ENCODE data around the gene FSCN2.

The FSCN2 gene

DNA sequence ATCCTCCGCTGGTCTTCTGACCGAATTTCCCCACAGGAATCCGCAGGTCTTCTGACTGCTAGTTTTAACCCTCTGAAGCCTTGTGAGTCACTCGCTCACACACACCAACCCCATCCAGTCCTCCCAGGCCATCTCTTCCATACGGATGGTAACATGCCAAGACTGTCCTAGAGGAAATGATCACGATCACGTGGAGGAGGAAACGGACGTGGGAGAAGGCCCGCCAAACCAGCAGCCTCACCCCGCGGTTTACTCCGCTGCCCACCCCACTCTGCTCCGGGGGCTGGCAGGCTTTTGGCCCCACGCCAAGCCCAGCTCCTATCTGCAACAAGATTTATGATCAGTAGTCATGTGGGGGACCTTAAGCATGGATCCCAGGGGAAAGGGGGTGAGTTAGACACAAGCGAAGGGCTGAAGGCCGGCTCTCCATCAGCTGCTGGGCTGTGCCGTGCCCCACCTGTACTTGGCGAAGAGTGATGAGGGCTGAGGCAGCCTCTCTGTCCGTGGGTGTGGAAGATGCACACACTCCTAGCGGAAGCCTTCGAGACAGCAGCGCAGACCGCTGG is 25.5 kb downstream of the FSCN2 start:
- FAIRE-seq (no peak), DNase-seq (ENCODE audit: low spot score) (peak; percentile 81)

- no peak for FAIRE-seq
- no peak for DNase-seq (ENCODE audit: low spot score)
Measured at GRCh38 chr17:81556175-81556691, 28.1 kb downstream of the FSCN2 start.

DNA sequence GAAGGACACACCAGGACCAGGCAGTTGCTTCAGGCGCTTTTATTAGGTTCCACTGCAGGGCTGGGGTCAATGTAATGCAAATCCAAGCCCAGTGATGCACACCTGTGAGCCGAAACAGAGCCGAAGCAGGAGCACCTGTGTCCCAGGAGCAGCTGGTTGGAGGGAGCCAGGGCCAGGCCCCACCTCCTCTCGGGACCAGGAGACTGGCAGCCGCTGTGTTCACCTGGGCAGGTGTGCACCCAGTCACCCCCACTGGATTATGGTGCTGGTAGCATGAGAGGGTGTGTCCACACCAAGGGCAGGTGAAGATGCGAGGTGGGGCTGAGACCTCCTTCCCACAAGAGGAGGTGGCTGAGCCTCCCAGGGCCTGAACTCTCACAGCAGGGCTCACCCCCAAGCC is 28.7 kb downstream of the FSCN2 start:
- FAIRE-seq: no peak
- DNase-seq (ENCODE audit: low spot score): no peak

DNA sequence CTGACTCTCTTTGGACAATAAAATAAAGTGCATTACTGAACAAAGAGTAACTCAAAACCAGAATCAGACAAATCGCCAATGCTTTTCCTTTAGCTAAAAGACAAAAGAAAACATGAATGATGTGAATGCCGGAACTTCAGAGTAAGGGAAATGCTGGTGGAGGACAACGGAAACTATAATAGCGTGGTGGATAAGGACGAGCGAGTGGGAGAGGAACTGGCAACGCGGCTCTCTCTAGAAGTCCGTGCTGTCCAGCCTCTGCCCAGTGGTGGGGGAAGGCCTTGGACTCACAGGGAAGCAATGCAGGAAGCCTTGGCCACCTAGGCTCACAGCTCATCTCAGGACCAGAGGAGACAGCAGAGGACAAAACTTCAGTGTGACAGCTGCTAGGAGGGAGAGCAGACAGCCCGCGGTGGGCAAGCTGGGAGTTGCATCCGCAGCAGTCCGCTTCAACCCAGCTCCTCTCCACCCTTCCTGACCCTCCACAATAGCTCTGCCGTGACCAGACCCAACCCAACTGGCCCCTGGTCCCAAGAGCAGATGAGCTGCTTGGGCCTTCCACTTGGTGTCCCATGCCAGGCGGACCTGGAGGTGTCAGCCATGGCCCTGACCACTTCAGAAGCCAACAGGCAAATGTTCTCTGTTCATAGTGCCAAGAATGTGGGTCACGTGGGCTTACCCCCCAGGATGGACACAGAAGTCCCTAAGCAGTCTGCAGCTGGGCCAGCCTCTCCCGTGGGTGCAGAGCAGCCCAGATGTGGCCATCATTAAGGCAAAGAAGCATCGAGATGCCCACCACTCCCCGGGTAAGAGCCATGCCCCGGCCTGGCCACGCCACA is 29.3 kb downstream of the FSCN2 start:
- no peak for FAIRE-seq
- no peak for DNase-seq (ENCODE audit: low spot score)

GRCh38 chr17:81558115-81558468 is 29.9 kb downstream of the FSCN2 start:
- DNase-seq (ENCODE audit: low spot score) (no peak), FAIRE-seq (no peak)

DNA sequence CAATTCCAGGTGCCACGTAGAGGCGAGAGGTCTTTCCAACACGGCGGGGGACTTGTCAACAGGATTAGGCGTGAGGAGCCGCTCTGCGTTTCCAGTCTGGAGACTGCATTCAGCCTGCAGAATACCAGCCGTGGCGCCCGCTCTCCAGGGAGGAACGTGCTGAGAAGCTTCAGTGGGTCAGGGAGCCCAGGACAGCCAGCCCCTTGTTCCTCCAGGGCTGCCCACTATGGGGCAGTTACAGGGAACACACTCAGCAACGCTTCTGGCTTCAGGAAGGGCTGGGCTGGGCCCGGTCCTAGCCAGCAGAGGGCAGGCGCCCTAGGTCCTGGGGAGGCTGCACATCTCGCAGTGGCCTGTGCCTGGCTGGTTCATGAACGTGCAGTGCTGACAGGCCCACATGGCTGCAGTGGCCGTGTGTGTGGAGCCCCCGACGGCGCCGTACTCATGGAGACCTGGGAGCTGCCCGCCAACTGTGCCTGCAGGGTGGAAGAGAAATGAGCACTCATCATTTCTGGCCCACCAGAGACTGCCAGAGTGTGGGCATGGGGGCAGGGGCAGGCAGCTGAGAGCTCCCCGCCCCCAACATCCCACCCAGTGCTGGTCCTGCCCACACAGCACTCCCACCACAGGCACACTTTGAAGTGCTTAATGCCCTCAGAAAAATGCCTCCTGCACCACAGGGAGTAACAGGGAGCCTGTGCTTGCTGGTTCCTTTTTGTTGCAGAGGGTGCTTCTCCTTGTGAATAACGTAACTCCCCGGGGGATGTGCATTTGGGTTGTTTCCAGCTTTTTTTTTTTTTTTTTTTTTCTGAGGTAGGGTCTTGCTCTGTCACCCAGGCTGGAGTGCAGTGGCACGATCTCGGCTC is 31.0 kb downstream of the FSCN2 start:
- no peak for DNase-seq (ENCODE audit: low spot score)
- no peak for FAIRE-seq

DNA sequence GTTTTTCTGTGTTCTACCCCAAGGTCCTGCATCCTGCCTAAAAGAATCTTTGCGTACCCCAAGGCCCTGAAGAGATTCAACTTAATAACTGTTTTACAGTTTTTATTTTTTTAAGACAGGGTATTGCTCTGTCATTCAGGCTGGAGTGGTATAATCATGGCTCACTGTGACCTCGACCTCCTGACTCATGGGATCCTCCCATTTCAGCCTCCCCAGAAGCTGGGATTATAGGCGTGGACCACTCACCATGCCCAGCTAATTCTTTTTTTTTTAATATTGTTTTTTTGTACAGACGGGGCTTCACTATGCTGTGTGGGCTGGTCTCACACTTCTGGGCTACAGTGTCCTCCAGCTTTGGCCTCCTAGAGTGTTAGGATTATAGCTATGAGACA is 33.3 kb downstream of the FSCN2 start:
- FAIRE-seq (no peak), DNase-seq (ENCODE audit: low spot score) (no peak)

DNA sequence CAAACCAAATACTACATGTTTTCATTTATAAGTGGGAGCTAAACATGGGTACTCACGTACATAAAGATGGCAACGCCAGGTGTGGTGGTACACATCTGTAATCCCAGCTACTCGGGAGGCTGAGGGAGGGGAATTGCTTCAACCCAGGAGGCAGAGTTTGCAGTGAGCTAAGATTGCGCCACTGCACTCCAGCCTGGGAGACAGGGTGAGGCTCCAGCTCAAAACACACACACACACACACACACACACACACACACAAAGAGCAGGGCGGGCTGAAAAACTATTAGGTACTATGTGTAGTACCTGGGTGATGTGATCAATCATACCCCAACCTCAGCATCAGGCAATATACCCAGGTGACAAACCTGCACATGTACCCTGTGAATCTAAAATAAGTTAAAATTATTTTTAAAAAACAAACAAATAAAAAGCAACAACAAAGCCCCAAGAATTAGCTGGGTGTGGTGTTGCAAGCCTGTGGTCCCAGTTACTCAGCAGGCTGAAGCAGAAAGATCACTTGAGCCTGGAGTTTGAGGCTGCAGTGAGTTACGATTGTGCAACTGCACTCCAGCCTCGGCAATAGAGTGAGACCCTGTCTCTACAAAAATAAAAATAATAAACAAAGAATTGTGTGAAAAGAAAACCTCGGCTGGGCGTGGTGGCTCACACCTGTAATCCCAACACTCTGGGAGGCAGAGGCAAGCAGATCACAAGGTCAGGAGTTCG is 35.8 kb downstream of the FSCN2 start:
- FAIRE-seq (peak; percentile 30), DNase-seq (ENCODE audit: low spot score) (no peak)

- DNase-seq (ENCODE audit: low spot score): no peak
- FAIRE-seq: no peak
Measured at GRCh38 chr17:81564778-81565177, 36.6 kb downstream of the FSCN2 start.

- no peak for DNase-seq (ENCODE audit: low spot score)
- no peak for FAIRE-seq
Measured at GRCh38 chr17:81565231-81565630, 37.1 kb downstream of the FSCN2 start.

- peak; percentile 91 for DNase-seq (ENCODE audit: low spot score)
- FAIRE-seq: no peak
Measured at GRCh38 chr17:81566461-81567126, 38.4 kb downstream of the FSCN2 start.

GRCh38 chr17:81567191-81567590 is 39.0 kb downstream of the FSCN2 start:
- no peak for FAIRE-seq
- DNase-seq (ENCODE audit: low spot score): no peak

GRCh38 chr17:81568416-81568815 is 40.2 kb downstream of the FSCN2 start:
- DNase-seq (ENCODE audit: low spot score) (no peak), FAIRE-seq (no peak)

GRCh38 chr17:81569986-81570514 is 41.9 kb downstream of the FSCN2 start:
- DNase-seq (ENCODE audit: low spot score): no peak
- FAIRE-seq: no peak

DNA sequence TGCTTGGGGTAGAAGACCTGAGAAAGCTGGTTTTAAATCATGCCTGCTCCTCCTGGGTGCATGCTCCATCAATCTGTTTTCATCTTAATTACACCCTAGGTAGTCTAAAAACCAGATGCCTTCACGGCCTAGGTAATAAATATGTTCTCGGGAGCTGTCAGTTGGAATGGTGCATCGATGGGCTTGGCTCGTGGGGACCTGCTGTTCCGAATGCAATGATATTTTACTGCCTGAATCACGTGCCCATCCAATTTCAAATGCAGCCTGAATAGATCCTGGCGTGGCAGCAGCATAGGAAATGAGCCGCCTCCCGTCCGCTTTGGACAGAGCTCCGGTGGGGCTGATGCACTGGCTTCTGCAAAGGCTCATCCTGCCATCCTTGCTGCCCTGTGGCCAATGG is 42.8 kb downstream of the FSCN2 start:
- DNase-seq (ENCODE audit: low spot score) (no peak), FAIRE-seq (no peak)

DNA sequence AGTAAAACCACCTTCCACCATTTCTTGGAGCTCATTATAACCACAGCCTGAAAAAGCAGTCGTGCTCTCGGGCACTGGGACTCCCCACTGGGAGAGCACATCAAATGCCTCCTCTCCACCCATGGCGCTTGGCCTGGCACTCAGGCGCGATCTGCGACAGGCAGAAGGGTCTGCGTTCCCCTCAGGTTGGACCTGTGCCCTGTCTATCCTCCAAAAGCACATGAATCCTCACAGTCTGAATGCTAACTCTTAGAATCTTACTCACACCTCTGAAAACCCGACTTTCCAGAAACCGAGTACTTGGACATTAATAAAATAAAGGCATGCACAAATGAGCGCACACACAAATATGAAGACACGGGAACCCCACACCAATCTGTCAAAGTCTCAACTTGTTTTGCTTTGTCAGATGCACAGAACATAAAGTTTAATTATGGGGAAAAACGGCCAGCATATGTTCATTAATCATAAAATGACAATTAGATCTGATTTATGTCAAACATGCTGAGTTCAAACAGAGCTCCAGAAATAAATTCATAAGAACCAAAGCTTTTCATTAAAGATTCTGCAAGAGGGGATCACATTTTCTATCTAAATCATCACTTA is 44.5 kb downstream of the FSCN2 start:
- FAIRE-seq (no peak), DNase-seq (ENCODE audit: low spot score) (no peak)

- FAIRE-seq: peak; percentile 32
Measured at GRCh38 chr17:81573794-81574642, 45.8 kb downstream of the FSCN2 start.

DNA sequence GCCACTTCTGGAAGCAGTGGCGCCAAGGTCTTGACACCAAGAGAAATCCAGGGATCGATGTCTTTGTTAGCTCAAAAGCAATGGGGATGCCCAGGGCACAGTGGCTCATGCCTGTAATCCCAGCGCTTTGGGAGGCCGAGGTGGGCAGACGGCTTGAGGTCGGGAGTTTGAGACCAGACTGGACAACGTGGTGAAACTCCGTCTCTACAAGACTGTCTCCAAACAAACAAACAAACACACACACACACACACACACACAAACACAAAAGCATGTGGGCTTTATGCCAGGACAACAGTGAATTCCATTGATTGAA is 46.4 kb downstream of the FSCN2 start:
- FAIRE-seq (no peak), DNase-seq (ENCODE audit: low spot score) (no peak)

More at GRCh38 chr17:81573794-81574642, 45.8 kb downstream of the FSCN2 start:
- DNase-seq (ENCODE audit: low spot score): no peak

GRCh38 chr17:81575836-81576235 is 47.7 kb downstream of the FSCN2 start:
- DNase-seq (ENCODE audit: low spot score): no peak
- no peak for FAIRE-seq
